ENCODE data around the gene ZBTB17. TPM values are rescaled to one million over a fixed set of nuclear protein-coding genes. Genes with fewer than 3 reads are reported as not detected.

Gene ZBTB17
- total and polyA plus RNA-seq, 2 experiments from 2014 or later = 16.8 to 32.3 TPM

- no peaks in the 10 kb centered on the region for H4K20me1 ChIP-seq (ENCODE audit: insufficient read depth, poor library complexity, severe bottlenecking)
- H3K4me1 ChIP-seq (ENCODE audit: insufficient read depth) = peaks cover 29% of the 10 kb centered on the region
- TF ChIP-seq, protein P1, sequence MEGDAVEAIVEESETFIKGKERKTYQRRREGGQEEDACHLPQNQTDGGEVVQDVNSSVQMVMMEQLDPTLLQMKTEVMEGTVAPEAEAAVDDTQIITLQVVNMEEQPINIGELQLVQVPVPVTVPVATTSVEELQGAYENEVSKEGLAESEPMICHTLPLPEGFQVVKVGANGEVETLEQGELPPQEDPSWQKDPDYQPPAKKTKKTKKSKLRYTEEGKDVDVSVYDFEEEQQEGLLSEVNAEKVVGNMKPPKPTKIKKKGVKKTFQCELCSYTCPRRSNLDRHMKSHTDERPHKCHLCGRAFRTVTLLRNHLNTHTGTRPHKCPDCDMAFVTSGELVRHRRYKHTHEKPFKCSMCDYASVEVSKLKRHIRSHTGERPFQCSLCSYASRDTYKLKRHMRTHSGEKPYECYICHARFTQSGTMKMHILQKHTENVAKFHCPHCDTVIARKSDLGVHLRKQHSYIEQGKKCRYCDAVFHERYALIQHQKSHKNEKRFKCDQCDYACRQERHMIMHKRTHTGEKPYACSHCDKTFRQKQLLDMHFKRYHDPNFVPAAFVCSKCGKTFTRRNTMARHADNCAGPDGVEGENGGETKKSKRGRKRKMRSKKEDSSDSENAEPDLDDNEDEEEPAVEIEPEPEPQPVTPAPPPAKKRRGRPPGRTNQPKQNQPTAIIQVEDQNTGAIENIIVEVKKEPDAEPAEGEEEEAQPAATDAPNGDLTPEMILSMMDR (IDR thresholded peaks at IDR 0.05; ENCODE audit: poor library complexity) = no peak
- TF ChIP-seq EZH2 (IDR thresholded peaks at IDR 0.05; ENCODE audit: borderline replicate concordance) = no peak
- H3K9me2 ChIP-seq (replicated peaks; ENCODE audit: insufficient read depth) = no peaks in the 10 kb centered on the region
- H3K36me3 ChIP-seq (replicated peaks; ENCODE audit: insufficient read depth, low read depth) = no peaks in the 10 kb centered on the region
- H3K27me3 ChIP-seq = no peaks in the 10 kb centered on the region
- H3K79me2 ChIP-seq = peaks cover 74% of the 10 kb centered on the region
- H3K4me3 ChIP-seq = no peak overlapping the region
- DNase-seq (ENCODE audit: low spot score) = no peak
- H3K4me2 ChIP-seq = no peak overlapping the region
- no peak overlapping the region for H2AFZ ChIP-seq
- H3K27ac ChIP-seq = peak overlapping the region; percentile 95
- 94% methylated on average over 11 of the region's 11 CpGs for WGBS (ENCODE audit: low lambda C conversion rate, missing lambda C conversion rate)
- H3K9me3 ChIP-seq (ENCODE audit: low read depth) = no peaks in the 10 kb centered on the region
Observed at GRCh38 chr1:15953294-15953771, 22.6 kb downstream of the ZBTB17 start.

DNA sequence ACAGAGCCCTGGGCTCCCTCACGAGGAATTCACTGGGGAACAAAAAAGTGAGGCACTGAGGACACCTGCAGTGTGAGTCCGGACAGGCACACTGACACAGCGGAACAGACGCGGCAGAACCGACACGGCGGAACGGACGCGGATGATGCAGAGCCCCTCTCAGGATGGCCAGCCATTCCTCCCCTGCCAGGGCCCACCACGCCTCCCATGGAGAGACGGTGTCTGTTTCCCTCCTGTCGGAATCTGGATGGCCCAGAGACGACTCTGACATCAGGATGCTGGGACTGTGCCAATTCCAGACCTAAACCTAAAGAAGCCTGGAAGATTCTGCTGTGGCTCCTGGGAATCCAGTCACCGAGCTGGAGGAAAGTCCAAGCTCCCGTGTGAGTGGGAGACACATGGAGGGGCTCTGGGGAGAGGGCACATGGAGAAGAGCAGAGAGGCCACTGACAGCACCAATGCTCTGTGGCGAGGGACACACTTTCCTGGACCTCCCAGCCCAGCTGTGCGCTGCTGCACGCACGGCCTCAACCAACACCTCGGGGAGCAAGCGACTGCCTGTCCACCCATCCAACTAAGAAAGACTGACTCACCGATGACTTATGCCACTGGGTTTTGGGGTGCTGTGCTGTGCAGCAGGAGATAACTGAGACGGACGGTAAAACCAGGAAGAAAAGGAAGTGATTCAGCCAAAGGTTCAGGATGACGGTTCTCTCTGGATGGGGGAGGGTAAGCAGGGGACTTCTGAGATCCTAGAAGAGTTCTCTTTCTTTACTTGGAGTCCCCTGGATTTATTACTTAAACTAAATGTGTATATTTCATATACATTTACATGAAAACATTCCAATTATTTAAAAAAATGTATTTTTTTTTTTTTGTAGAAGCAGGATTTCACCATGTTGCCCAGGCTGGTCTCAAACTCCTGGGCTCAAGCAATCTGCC, 23.3 kb downstream of the ZBTB17 start:
- H3K4me1 ChIP-seq (ENCODE audit: insufficient read depth) = peaks cover 29% of the 10 kb centered on the region
- 86% methylated on average over 27 of the region's 27 CpGs for WGBS (ENCODE audit: low lambda C conversion rate, missing lambda C conversion rate)

GRCh38 chr1:15951341-15952153, 24.4 kb downstream of the ZBTB17 start:
- no peak for TF ChIP-seq EZH2phosphoT487 (IDR thresholded peaks at IDR 0.05; ENCODE audit: low read depth, severe bottlenecking, unreplicated experiment)
- Histone ChIP-seq H2AFZ (no peak overlapping the region), H3K27ac (peak overlapping the region; percentile 95), H3K4me2 (peak overlapping the region; percentile 56), H3K4me3 (no peak overlapping the region), H3K27me3 (no peaks in the 10 kb centered on the region), H3K36me3 (replicated peaks; ENCODE audit: insufficient read depth, low read depth) (no peaks in the 10 kb centered on the region), H4K20me1 (ENCODE audit: insufficient read depth, poor library complexity, severe bottlenecking) (no peaks in the 10 kb centered on the region), H3K79me2 (peaks cover 68% of the 10 kb centered on the region), H3K4me1 (ENCODE audit: insufficient read depth) (peaks cover 29% of the 10 kb centered on the region), H3K9me2 (replicated peaks; ENCODE audit: insufficient read depth) (no peaks in the 10 kb centered on the region), H3K9me3 (ENCODE audit: low read depth) (no peaks in the 10 kb centered on the region)
- WGBS (ENCODE audit: low lambda C conversion rate, missing lambda C conversion rate) = 62% methylated on average over 22 of the region's 23 CpGs
- peak; percentile 47 for DNase-seq (ENCODE audit: low spot score)

More for the DNA sequence above, 23.3 kb downstream of the ZBTB17 start:
- no peaks in the 10 kb centered on the region for H3K27me3 ChIP-seq
- H3K4me3 ChIP-seq = no peak overlapping the region
- peak; percentile 40 for DNase-seq (ENCODE audit: low spot score)
- no peaks in the 10 kb centered on the region for H3K9me2 ChIP-seq (replicated peaks; ENCODE audit: insufficient read depth)
- H2AFZ ChIP-seq = no peak overlapping the region
- no peaks in the 10 kb centered on the region for H3K9me3 ChIP-seq (ENCODE audit: low read depth)
- no peaks in the 10 kb centered on the region for H4K20me1 ChIP-seq (ENCODE audit: insufficient read depth, poor library complexity, severe bottlenecking)
- peak overlapping the region; percentile 95 for H3K27ac ChIP-seq
- H3K36me3 ChIP-seq (replicated peaks; ENCODE audit: insufficient read depth, low read depth) = no peaks in the 10 kb centered on the region
- H3K79me2 ChIP-seq = peaks cover 76% of the 10 kb centered on the region
- no peak overlapping the region for H3K4me2 ChIP-seq
- TF ChIP-seq EZH2 (IDR thresholded peaks at IDR 0.05; ENCODE audit: borderline replicate concordance) = no peak
- TF ChIP-seq EZH2phosphoT487 (IDR thresholded peaks at IDR 0.05; ENCODE audit: low read depth, severe bottlenecking, unreplicated experiment) = no peak
- TF ChIP-seq, protein P1 (IDR thresholded peaks at IDR 0.05; ENCODE audit: poor library complexity) = no peak

Measured in hepatocyte (in vitro differentiated cells).